ENCODE results near the gene PRG3.
A peak's percentile ranks its signal among the peaks of the same experiment; 100 is the strongest.

The PRG3 gene

DNA sequence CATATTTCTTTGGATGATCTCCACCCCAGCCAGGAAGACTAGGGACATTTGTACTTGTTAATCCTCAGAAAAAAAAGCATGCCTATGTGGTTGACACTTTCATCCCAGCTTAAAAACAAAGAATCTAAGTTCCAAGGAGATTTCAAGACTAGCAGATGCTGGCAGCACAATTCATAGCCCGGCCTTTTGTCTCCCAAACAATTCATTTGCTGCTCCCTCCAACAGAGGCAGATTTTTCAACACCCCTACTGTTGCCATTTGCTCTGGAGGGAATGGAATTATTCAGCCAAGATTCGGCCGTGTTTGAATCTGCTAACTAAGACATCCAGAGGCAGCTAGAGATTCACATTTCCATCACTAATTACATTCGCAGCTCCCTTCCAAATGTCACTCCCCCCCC lies 27.5 kb downstream of the PRG3 start:
- TF ChIP-seq, protein P1, sequence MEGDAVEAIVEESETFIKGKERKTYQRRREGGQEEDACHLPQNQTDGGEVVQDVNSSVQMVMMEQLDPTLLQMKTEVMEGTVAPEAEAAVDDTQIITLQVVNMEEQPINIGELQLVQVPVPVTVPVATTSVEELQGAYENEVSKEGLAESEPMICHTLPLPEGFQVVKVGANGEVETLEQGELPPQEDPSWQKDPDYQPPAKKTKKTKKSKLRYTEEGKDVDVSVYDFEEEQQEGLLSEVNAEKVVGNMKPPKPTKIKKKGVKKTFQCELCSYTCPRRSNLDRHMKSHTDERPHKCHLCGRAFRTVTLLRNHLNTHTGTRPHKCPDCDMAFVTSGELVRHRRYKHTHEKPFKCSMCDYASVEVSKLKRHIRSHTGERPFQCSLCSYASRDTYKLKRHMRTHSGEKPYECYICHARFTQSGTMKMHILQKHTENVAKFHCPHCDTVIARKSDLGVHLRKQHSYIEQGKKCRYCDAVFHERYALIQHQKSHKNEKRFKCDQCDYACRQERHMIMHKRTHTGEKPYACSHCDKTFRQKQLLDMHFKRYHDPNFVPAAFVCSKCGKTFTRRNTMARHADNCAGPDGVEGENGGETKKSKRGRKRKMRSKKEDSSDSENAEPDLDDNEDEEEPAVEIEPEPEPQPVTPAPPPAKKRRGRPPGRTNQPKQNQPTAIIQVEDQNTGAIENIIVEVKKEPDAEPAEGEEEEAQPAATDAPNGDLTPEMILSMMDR (IDR thresholded peaks at IDR 0.05; ENCODE audit: low read depth, low read length): no peak
- no peak overlapping the region for H3K4me3 ChIP-seq (ENCODE audit: low read depth, low read length)

DNA sequence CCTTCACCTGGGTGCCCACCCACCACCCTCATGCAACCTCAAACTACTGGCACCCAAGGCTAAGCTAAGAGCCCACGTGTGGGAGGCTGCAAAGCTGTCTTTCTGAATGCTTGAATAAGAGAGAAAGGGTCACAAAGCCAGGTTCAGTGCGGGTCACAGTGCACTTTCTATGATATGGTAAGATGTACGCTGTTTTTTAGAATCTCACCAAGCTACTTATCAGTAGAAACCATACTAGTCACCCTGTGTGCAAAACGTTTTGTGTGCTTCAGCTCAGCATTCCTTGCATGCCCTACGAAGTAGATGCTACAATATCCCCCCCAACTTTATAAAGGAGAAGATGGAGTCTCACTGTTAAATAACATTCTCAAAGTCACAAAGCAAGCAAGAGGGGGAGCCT lies 27.9 kb downstream of the PRG3 start:
- H3K4me3 ChIP-seq (ENCODE audit: low read depth, low read length): no peak overlapping the region
- TF ChIP-seq, protein P1 (IDR thresholded peaks at IDR 0.05; ENCODE audit: low read depth, low read length): no peak

DNA sequence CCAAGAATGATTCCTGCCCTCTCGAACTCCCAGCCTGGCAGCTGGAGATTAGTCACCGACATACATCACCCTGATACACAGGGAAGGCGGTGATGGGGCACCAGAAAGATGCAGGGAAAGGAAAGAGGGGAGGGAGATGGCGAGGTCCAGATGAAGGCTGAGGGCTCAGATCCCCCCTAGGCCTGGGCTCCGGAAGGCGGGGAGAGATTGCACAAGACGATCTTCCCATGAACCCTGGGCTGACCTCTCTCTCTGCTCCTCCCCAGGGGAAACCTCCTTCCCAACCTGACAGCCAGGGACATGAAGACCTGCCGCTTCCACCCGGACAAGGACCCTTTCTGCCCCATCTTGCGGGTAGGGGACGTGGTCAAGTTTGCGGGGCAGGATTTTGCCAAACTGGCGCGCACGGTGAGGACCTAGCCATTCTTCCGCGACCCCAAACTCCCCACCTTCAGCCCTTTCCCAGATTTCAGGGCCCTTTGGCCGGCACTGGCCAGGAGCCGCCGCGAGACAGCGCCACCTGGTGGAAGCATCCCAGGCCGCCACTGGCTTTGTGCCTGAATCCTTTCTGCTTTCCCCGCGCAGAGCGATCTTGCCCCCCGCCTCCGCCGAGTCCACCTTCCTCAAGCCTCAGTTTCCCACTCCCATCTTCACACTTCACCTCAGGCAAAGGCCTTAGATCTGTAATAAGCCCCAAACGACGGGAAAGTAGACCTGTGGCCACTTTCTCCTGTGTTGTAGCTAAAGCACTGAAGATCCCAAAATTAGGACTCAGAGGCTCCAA lies 31.3 kb downstream of the PRG3 start:
- TF ChIP-seq, protein P1 (IDR thresholded peaks at IDR 0.05; ENCODE audit: low read depth, low read length): peak; percentile 84
- no peak overlapping the region for H3K4me3 ChIP-seq (ENCODE audit: low read depth, low read length)

DNA sequence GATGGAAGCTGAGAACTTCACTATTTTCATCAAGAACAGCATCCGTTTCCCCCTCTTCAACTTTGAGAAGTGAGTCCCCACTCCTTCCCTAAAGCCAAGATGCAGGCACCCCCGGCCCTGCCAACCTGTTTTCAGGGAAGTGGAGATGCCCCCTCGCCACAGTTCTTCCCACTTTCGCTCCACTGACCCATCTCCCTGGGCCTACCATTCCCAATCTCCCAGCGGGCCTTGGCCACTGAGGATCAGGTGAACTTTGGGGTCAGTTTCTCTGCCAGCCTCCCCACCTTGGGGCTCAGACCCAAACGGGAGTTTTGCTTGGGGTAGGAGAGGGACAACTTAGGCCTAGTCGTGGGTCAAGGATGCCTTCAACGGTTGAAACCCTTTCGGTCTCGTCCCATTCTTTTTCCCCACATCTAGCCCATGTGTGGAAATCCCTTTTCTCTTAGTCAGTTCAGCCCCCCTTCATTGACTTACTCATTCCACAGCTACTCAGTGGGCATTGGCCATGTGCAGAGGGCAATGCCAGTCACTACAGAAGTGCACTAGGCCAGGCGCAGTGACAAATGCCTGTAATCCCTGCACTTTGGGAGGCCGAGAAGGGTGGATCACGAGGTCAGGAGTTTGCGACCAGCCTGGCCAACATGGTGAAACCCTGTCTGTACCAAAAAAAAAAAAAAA lies 32.2 kb downstream of the PRG3 start:
- TF ChIP-seq, protein P1 (IDR thresholded peaks at IDR 0.05; ENCODE audit: low read depth, low read length): no peak
- H3K4me3 ChIP-seq (ENCODE audit: low read depth, low read length): no peak overlapping the region

DNA sequence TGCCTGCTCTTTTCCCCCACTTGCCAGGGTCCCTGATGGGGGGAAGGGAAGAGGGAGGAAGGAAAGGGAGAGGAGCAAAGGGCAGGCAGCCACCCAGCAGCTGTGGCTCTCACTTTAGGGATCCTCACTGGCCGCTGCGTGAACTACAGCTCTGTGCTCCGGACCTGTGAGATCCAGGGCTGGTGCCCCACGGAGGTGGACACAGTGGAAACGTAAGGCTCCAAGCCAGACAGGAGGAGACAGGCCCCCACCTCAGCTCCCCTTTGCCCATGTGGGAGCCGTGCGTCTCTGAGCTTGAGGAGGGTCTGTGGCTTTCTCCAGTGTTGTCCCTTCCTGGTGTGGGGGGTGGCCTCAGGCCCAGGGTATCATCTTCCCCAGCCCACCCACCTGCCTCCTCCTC lies 32.9 kb downstream of the PRG3 start:
- H3K4me3 ChIP-seq (ENCODE audit: low read depth, low read length): no peak overlapping the region
- TF ChIP-seq, protein P1 (IDR thresholded peaks at IDR 0.05; ENCODE audit: low read depth, low read length): no peak

DNA sequence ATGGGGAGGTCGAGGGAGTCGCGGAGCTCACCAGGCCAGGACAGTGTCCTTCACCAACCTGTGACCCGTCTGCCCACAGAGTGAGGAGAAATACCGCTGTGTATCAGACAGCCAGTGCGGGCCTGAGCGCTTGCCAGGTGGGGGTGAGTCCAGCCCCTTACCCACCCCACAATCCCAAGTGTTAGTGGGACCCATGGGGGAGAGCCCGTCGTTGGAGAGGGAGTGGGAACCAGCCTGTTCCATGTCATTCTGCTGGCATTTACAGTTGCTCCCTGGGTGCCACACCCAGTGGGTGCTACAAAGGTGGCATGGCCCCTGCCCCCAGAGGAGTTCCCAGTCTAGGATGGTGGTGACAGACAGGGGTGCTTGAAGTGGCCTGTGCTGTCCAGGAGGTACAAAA lies 33.6 kb downstream of the PRG3 start:
- TF ChIP-seq, protein P1 (IDR thresholded peaks at IDR 0.05; ENCODE audit: low read depth, low read length): no peak
- H3K4me3 ChIP-seq (ENCODE audit: low read depth, low read length): no peak overlapping the region

DNA sequence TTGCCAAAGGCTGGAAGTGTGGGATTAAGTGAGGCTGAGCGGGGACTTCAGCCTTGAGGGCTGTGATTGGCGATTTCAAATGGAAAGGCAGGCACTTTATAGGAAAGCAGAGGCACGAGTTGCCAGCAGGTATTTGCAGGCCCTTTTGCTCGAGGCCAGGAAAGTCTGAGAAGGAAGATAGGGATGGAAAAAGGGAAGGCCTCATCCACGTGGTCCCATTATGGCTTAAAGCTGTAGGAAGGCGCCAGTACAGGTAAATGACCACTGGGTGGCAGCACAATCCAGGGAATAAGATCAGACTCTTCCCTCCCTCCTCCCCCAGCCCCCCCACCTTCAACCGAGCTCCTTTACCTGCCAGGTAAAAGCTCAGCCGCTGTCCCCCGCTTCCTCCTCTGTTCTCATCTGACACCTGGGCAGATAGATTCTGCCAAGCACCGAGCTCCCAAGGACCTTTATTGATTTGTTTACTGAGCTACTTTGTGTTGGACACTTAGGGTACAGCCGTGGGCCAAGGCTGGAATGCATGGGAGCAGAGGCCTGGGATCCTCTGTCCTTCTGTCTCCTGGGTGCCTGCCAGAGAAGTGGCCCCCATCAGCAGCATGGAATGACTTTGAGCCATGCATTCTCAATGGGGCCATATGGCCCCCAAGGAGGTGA lies 35.3 kb downstream of the PRG3 start:
- no peak overlapping the region for H3K4me3 ChIP-seq (ENCODE audit: low read depth, low read length)
- TF ChIP-seq, protein P1 (IDR thresholded peaks at IDR 0.05; ENCODE audit: low read depth, low read length): peak; percentile 34; the same call in 1 of the 2 replicates
